ENCODE data around the gene SCGB3A2.

SCGB3A2 gene, protein sequence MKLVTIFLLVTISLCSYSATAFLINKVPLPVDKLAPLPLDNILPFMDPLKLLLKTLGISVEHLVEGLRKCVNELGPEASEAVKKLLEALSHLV

GRCh38 chr5:147878066-147878759 lies at the start of gene SCGB3A2:
Gene SCGB3A2 (plus strand): TSS chr5:147878711. CDS start chr5:147878804, 93 bp downstream.
- no peak for DNase-seq
- in situ Hi-C loops (cut with MboI; ENCODE audit: low pct_unique_long_range_greater_than_20kb, low sequenced_read_pairs) = no loop called here

DNA sequence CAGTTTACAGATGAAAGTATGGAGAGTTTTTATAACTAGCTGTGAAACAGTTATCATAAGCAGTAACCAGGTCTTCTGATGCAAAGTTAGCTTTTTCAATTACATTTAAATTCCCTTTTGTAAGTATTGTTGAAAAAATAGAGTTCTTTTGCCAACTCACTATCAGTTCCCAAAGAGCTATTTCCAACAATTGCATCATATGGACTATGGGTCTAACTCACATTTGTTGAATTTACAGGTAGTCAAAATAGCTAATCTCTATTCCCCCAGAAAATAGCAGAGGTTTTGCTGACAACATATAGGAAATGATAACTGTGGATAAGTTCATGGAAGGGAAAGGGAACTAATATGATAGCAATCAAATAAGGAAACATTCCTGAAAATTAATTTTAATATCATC lies 48.5 kb upstream of the SCGB3A2 start:
- in situ Hi-C loops (cut with MboI; ENCODE audit: low pct_unique_long_range_greater_than_20kb, low sequenced_read_pairs) = no loop called here

DNA sequence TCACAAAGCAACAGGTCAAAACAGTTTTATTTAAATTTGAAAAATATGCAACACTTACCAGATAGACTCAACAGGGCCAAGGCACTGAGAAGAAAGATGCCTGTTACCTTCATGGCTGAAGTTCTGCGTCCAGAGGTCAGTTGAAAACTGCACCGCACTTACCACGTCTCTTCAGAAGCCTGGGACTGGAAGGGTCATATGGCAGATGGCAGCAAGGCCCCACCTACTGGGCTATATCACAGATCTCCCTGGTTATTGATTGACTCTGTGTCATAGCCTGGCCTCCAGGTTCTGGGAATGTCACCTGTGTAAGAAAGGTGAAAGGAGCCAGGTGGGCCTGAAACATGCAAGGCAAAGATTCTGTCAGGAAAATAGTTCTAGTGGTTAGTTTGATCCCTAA lies 47.0 kb upstream of the SCGB3A2 start, which contains the start of gene SPINK1:
TSS of gene SPINK1 (minus strand) at position 207 of the 400 bp plus-strand sequence. CDS start at position 113, 94 bp downstream.
- DNase-seq = no peak
- in situ Hi-C loops (cut with MboI; ENCODE audit: low pct_unique_long_range_greater_than_20kb, low sequenced_read_pairs) = no loop called here

More for the DNA sequence above, 48.5 kb upstream of the SCGB3A2 start:
- no peak for DNase-seq

- DNase-seq = no peak
- in situ Hi-C loops (cut with MboI; ENCODE audit: low pct_unique_long_range_greater_than_20kb, low sequenced_read_pairs) = no loop called here
These were observed 46.0 kb upstream of the SCGB3A2 start for GRCh38 chr5:147832541-147832940.

GRCh38 chr5:147835386-147835798 lies 43.1 kb upstream of the SCGB3A2 start:
- in situ Hi-C loops (cut with MboI; ENCODE audit: low pct_unique_long_range_greater_than_20kb, low sequenced_read_pairs) = no loop called here
- DNase-seq = no peak

DNA sequence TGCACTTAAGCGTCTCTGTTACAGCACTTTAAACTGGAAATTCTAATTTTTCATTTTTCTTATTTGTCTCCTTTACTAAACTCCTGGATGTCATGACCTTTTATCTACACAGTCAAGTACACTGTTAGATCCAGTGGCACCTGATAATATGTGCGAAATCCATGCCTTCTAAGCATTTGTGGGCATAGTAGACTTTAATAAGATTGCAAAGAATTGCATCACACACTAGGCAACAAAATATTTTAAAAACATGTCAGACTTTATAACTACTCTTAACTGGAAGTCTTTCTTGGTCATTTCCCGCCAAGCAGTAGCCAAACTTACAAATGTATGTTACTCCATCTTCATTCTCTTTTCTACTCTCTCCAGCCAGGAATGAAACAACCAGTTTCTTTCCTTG lies 42.1 kb upstream of the SCGB3A2 start:
- in situ Hi-C loops (cut with MboI; ENCODE audit: low pct_unique_long_range_greater_than_20kb, low sequenced_read_pairs) = no loop called here

DNA sequence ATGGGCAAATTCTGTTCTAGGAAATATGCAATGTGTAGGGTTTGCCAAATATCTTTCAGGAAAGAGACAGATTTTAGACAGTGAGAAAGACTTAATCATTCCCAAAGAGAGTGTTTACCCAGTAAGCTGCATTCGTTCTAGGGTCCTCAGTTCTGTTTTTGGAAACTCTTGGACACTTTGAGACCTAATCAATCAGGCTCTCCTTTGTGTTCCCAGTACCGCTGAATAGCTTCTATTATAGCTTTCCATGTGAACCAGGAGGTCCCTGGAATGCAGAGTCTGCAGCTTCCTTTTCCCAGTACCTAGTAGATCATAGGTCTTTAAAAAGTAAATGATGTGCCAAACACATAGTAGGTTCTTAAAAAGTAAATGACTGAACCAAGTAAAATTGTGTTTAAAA lies 35.6 kb upstream of the SCGB3A2 start:
- DNase-seq = no peak
- in situ Hi-C loops (cut with MboI; ENCODE audit: low pct_unique_long_range_greater_than_20kb, low sequenced_read_pairs) = no loop called here

More for the DNA sequence above, 42.1 kb upstream of the SCGB3A2 start:
- DNase-seq = no peak

- in situ Hi-C loops (cut with MboI; ENCODE audit: low pct_unique_long_range_greater_than_20kb, low sequenced_read_pairs) = no loop called here
- DNase-seq = no peak
These were observed 33.7 kb upstream of the SCGB3A2 start for GRCh38 chr5:147844846-147845245.

- in situ Hi-C loops (cut with MboI; ENCODE audit: low pct_unique_long_range_greater_than_20kb, low sequenced_read_pairs) = no loop called here
- no peak for DNase-seq
These were observed 32.9 kb upstream of the SCGB3A2 start for GRCh38 chr5:147845618-147846017.

DNA sequence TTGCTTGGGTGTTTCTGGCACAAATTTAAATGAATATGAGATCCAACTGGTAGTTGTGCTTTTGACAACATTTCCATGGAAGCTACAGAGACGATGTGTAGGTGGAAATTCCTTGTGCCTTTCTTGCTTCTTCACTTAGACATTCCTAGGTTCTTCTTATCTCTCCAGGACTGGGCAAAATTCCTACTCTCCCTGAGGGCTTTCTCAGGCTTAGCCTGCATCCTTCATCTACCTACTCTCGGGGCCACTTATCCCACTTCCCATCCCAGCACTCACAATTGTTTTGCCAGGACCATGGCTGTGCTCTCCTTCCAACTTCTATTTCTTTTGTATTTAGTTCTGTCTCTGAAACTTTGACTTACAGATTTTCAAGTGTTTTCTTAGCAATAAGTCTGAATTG lies 29.3 kb upstream of the SCGB3A2 start:
- DNase-seq = no peak

GRCh38 chr5:147851578-147851977 lies 26.9 kb upstream of the SCGB3A2 start:
- in situ Hi-C loops (cut with MboI; ENCODE audit: low pct_unique_long_range_greater_than_20kb, low sequenced_read_pairs) = no loop called here
- no peak for DNase-seq

More for the DNA sequence above, 29.3 kb upstream of the SCGB3A2 start:
- in situ Hi-C loops (cut with MboI; ENCODE audit: low pct_unique_long_range_greater_than_20kb, low sequenced_read_pairs) = no loop called here

GRCh38 chr5:147852365-147852764 lies 26.1 kb upstream of the SCGB3A2 start:
- DNase-seq = no peak
- in situ Hi-C loops (cut with MboI; ENCODE audit: low pct_unique_long_range_greater_than_20kb, low sequenced_read_pairs) = no loop called here

DNA sequence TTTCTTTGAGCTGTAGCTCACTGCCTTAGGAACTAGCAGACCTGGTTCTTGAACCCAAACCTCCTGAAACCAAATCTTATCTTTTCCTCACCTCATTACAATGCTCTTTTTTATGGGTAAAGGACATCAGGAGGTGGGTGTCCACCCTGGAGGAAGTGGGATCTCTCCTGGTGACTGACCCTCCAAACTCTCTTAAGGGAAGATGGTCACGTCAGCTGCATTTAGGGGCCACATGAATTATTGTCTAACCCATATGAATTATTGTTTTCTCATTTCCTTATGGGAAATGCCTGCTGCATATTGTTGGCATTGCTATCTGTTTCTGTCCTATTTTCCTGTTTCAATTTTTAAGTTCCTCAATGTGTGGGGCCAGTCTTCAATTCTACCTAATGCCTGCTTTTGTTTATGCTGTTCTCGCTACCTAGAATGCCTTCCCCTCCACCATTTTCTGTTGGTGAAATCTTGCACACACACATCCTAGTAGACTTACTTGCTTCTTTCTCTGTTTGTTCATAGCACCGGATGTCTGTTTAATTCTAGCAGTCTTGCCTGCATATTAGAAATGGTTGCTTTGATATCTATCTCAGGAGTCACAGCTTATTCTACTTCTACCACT lies 25.0 kb upstream of the SCGB3A2 start:
- in situ Hi-C loops (cut with MboI; ENCODE audit: low pct_unique_long_range_greater_than_20kb, low sequenced_read_pairs) = no loop called here
- DNase-seq = no peak

GRCh38 chr5:147854331-147854730 lies 24.2 kb upstream of the SCGB3A2 start:
- in situ Hi-C loops (cut with MboI; ENCODE audit: low pct_unique_long_range_greater_than_20kb, low sequenced_read_pairs) = no loop called here
- no peak for DNase-seq

GRCh38 chr5:147854894-147855773 lies 23.4 kb upstream of the SCGB3A2 start:
- no peak for DNase-seq
- in situ Hi-C loops (cut with MboI; ENCODE audit: low pct_unique_long_range_greater_than_20kb, low sequenced_read_pairs) = no loop called here

DNA sequence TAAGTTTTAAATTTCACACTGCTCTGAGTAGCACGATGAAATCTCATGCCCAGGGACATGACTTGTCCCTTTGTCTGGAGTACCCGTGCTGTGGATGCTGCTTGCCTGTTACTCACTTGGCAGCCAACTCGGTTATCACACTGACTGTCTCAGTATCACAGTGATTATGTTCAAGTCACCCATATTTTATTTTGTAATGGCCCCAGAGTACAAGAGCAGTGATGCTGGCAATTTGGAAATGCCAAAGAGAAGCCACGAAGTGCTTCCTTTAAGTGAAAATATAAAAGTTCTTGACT lies 22.8 kb upstream of the SCGB3A2 start:
- no peak for DNase-seq
- in situ Hi-C loops (cut with MboI; ENCODE audit: low pct_unique_long_range_greater_than_20kb, low sequenced_read_pairs) = no loop called here

DNA sequence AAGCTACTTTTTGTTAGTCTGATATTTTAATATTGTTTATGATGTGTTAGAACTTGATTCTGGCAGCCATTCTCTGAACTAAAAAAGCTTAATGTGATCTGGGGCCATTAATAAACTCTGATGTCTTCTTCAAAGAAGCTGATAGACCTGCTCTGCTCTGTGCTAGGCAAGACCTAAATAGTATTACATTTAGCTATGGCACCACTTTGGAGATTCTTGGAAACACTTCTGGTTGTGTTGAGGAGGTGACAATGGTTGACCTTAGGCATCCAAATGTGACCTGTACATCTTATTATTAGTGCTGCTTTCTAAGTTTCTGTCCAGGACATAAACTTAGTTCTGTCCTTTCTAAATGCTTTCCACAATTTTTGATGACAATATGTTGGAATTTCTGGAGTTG lies 21.7 kb upstream of the SCGB3A2 start:
- in situ Hi-C loops (cut with MboI; ENCODE audit: low pct_unique_long_range_greater_than_20kb, low sequenced_read_pairs) = no loop called here
- no peak for DNase-seq

DNA sequence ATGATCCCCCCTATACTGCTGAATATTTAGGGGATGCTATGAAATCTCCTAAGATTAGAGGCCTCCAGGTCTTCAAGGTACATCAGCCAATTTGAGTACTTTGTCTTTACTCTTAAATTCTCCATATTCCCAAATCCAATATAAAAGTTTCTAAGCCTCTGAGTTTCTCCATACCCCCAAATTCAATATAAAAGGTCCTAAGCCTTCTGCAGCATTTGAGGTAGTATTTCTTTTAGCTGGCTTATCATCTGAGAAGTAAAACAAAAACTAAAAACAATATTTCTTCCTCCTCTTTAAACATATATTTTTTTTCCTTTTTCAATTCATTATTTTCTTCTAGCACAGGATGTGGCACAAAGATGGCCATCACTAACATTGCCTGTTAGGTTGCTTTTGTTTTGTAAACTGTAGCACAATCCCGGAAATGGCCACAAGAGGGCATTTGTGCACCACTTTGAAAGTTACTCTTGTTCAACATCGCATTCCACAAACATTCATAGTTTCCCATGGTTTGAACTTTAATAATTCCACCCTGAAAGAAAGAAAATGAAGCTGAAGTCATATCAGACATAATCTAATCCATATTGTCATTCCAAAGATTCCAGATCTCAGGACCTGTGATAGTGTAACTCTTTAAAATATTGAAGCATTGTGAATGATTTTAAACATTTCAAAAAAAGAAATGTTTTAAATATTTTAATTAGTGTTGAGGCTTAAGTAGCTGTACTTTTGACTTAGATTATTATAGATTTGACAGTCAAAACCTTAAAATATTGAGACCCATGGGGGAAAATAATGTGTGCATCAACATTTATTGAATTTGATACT lies 21.0 kb upstream of the SCGB3A2 start:
- in situ Hi-C loops (cut with MboI; ENCODE audit: low pct_unique_long_range_greater_than_20kb, low sequenced_read_pairs) = no loop called here

GRCh38 chr5:147858565-147858964 lies 19.9 kb upstream of the SCGB3A2 start:
- no peak for DNase-seq
- in situ Hi-C loops (cut with MboI; ENCODE audit: low pct_unique_long_range_greater_than_20kb, low sequenced_read_pairs) = no loop called here

More for the DNA sequence above, 21.0 kb upstream of the SCGB3A2 start:
- DNase-seq = peak; percentile 57
